Sigmoid colon (tissue), 4 donors: ENCODE measurements around the gene KDM1B.

Experiments
- EP300 ChIP-seq, 4 donors: sonication (generic); formaldehyde crosslinking; IDR thresholded peaks; one replicate each; pipeline ENCODE4 v1.6.1; 2017; ENCODE audit warnings: antibody characterized with exemption in 4 of 4
- POLR2A ChIP-seq, 2 donors: fragments of 450-650 bp; IDR thresholded peaks; one replicate each; pipeline ENCODE4 v1.6.1; 2016; ENCODE audit warnings: antibody characterized with exemption in 2 of 2, mild to moderate bottlenecking in 2 of 2, moderate library complexity in 2 of 2
- POLR2AphosphoS5 ChIP-seq, 4 donors: sonication (generic); formaldehyde crosslinking; IDR thresholded peaks; one replicate each; pipeline ENCODE4 v1.6.1; 2017; ENCODE audit warnings: antibody characterized with exemption in 4 of 4
- TF ChIP-seq, protein P1 (sequence below), 4 experiments: fragments of 450-650 bp in 3 of 4; fragments of 200-600 bp in 1 of 4; IDR thresholded peaks; one replicate each; pipeline ENCODE4 v1.5.1; 2016 to 2019; ENCODE audit warnings: antibody characterized with exemption in 4 of 4, mild to moderate bottlenecking in 3 of 4, moderate library complexity in 2 of 4

- TF ChIP-seq, protein P1, sequence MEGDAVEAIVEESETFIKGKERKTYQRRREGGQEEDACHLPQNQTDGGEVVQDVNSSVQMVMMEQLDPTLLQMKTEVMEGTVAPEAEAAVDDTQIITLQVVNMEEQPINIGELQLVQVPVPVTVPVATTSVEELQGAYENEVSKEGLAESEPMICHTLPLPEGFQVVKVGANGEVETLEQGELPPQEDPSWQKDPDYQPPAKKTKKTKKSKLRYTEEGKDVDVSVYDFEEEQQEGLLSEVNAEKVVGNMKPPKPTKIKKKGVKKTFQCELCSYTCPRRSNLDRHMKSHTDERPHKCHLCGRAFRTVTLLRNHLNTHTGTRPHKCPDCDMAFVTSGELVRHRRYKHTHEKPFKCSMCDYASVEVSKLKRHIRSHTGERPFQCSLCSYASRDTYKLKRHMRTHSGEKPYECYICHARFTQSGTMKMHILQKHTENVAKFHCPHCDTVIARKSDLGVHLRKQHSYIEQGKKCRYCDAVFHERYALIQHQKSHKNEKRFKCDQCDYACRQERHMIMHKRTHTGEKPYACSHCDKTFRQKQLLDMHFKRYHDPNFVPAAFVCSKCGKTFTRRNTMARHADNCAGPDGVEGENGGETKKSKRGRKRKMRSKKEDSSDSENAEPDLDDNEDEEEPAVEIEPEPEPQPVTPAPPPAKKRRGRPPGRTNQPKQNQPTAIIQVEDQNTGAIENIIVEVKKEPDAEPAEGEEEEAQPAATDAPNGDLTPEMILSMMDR (IDR thresholded peaks at IDR 0.05) = peak; percentile 85 to 97 (median 94)
- TF ChIP-seq POLR2AphosphoS5 (IDR thresholded peaks at IDR 0.05) = peak; percentile 79 to 90 (median 86)
- peak in 1 of 2 donors; percentile 25 for TF ChIP-seq POLR2A (IDR thresholded peaks at IDR 0.05)
- no peak for TF ChIP-seq EP300 (IDR thresholded peaks at IDR 0.05)
Observed at GRCh38 chr6:18122128-18123093, 32.8 kb upstream of the KDM1B start, which contains the start of gene NHLRC1.
